Measurements from ENCODE around the gene SUCLG2. TPM values are rescaled to one million over a fixed set of nuclear protein-coding genes. Genes with fewer than 3 reads are reported as not detected.

SUCLG2 gene
- total RNA-seq, 1 donor from 2014 or later: 47.4 TPM

DNA sequence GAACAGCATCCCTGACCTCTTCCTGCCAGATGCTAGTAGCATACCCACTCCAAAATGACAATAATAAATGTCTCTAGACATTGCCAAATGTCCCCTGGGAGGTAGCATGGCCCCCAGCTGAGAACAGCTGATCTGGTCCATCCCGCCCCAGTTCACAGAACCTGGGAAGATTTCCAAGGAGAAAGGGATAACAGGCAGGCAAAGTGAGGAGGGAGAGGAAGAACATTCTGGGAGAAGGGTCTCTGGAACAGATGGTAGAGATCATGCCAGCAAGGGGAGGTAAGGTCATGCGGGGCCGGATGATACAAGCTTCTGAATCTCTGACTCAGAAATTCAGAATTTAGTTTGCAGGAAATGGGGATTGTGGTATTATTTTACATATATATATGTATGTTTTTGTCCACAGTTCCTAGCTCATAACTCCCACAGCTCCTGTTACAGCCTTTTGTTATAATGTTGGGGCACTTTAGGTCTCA is 192.7 kb downstream of the SUCLG2 start:
- peak; percentile 85 for DNase-seq (ENCODE audit: low read depth)

DNA sequence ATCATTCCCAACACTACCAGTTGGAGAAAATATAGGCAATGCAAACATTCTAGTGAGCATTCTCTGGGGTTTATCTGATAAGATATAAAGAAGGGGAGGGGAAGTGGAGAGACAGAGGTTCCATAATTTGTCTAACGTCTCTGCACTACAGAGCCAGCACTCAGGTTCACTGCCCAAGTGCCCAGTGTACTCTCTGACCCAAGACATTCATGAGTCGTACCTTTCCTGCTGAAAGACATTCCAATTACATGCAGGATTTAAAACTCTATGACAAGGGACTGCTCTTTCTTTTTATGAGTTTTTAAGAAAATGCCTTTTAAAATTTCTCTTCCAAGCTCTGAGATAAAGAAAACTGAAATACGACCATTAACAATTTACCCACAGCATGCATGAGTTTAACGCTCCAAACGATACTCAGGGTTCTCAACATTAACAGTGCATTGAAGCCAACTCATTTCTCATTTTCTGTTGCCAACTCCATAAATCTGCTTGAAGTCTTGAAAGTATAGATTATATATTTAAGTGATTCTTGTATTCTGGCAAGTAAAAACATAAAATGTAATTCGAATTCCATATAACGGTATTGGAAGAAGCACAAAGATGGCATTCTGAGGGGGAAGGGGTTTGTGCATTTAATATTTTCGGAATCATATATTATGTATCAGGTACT is 193.4 kb downstream of the SUCLG2 start:
- no peak for DNase-seq (ENCODE audit: low read depth)

DNA sequence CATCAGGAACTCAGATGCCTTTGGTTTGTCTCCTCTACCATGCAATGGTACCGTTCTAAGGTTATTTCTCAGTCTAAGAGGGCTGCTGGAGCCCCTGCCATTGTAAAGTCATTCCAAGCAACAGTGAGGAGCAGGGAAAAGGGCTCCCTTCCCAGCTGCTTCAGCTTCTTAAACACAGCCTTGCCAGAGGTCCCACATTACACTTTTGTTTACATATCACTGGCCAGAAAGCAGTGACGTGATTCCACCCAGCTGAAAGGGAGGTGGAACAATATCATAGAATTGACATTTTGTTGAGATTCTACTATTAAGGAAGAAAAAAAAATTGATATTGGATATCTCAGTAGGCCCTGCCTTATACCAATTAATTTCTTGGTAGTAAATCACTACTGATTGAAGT is 194.6 kb downstream of the SUCLG2 start:
- DNase-seq (ENCODE audit: low read depth): no peak

DNA sequence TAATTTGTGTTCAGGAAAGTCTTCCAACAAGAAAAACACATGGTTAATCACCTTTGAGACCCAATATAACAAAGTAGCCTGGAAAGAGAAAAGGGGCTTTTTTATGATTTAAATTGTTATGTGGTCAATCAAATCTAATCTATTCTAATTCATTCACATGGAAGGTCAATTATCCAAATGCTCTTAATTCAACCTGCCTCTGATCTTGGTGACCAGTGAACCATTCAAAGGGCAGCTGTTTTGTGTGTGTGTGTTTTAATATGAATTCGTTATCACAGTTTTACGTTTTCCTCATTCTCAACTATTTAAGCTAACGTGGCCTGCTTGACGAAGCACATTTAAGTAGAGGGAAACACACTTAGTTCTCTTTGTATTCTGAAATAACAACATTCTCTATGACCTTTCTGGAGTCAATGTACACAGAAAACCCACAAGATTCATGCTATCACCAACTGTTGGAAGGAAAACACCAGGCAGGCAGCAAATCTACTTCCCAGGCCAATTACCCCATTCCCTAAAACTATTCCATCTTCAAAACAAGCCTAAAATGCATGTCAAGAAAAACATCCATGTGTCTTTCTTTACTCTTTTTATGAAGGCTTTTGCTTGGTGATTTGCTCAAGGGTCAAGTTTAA is 195.4 kb downstream of the SUCLG2 start:
- DNase-seq (ENCODE audit: low read depth): no peak

DNA sequence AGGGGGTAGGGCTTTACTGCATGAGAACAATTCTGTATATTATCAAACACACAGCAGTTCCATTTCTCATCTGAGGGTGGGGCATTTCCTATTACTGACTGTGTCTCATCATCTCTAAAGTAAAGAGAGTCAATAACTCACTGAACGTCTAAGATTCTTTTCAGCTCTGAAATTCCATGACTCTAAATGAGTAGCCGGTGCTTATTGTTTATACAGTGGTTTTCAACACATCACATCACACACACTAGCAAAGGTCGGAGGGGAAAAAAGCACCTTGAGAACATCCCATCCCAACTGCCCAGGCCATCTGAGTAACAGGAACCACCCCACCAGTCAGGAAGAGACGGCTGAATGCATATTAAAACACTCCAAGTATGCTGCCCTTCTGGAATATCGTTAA is 196.0 kb downstream of the SUCLG2 start:
- DNase-seq (ENCODE audit: low read depth): no peak

DNA sequence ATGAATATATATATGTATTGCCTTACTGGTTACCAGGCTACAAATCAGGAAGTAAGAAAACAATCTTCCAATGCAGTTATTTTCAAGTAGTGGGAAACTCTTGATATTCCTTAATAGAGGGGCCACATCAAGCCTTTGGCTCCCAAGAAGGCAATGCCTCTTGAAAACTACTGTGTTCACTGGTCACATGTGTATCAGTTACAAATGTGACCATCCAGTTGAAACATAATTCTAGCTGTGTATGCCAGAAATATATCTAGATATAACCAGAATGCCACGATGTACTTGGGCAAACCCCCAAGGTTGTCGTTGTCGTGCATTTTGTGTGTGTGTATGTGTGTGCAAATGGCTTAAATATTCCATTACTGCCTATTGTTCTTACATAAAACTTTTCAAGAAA is 200.8 kb downstream of the SUCLG2 start:
- no peak for DNase-seq (ENCODE audit: low read depth)

DNA sequence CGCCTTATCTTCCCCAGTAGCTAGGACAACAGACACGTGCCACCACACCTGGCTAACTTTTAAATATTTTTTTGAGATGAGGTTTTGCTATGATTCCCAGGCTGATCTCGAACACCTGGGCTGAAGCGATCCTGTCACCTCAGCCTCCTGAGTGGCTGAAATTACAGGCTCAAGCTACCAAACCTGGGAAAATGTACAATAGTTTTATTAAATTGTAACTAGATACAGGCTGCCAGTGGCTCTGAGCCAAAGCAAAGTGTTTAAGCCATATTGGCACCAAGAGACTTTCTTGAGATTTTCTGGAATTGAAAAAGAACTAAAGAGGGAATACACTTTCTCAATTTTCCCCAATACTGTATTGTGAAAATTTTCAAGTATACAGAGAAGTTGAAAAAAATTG is 204.3 kb downstream of the SUCLG2 start:
- DNase-seq (ENCODE audit: low read depth): no peak

- DNase-seq (ENCODE audit: low read depth): no peak
Measured at GRCh38 chr3:67447393-67447792, 207.0 kb downstream of the SUCLG2 start.

DNA sequence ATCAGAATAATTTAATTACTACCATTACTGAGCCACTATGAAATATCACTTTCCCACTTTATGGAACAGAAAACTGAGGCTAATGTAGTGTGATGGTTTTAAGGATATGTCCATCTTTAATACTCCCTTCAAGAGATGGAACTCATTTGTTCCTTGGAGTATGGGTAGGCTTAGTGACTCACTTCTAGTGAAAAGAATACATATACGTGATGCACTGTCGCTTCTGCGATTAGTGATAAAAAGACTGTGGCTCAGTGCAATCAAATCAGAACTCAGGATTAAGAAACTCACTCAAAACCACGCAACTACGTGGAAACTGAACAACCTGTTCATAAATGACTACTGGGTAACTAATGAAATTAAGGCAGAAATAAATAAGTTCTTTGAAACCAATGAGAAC is 216.6 kb downstream of the SUCLG2 start:
- no peak for DNase-seq (ENCODE audit: low read depth)

DNA sequence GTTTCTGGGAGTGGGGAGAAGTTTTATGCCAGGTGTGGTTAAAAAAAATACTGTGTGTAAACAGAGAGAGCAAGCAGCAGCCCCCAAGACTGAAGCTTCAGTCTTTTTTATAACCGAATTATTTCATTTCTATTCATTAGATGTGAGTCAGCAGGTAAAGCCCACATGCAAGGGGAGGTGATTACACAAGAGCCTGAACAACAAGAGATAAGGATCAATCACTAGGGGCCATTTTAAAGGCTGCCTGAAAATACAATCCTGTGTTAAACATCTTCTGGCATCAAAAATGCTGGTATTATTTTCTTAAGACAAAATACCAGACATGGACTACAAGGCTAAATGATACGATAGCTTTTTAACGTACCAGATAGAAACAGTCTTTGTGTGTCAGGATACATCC is 217.3 kb downstream of the SUCLG2 start:
- no peak for DNase-seq (ENCODE audit: low read depth)

DNA sequence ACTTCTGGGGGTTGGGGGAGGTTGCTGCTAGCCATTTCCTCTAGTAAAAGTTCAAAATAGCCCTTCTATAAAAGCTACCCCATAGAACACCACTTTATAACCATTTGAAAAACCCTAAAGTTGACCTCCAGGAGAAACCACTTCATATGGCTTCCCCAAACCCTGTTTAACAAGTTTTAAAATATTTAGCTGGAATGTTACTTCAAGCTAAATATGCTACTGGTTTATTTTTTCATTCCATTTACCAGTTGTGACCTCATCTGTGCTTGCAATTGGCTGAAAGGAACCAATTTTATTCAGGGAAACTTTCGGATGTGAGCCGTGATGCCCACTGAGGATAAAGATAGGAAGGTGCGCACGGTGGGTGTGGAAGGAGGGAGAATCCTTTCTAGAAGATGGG is 221.3 kb downstream of the SUCLG2 start:
- no peak for DNase-seq (ENCODE audit: low read depth)

DNA sequence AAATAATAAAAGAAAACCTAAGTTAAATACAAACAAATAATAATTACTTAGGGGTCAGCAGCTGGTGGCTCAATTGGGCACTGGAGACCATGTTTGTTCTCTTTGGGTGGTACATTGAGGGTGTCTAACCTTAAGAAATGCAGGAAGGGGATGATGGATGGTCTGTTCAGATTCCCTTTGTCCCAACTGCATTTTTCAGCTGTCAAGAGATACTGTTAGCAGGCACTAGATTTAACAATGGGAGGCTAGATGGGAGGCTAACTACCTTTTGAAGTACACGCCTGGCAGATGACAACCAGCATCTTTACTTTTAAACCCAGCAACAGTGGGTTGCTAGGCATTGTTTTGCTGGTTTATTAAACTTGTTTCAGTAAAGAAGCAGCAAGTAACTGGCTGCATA is 222.5 kb downstream of the SUCLG2 start:
- no peak for DNase-seq (ENCODE audit: low read depth)

GRCh38 chr3:67423722-67424121 is 230.7 kb downstream of the SUCLG2 start:
- no peak for DNase-seq (ENCODE audit: low read depth)

GRCh38 chr3:67421912-67422311 is 232.5 kb downstream of the SUCLG2 start:
- DNase-seq (ENCODE audit: low read depth): peak; percentile 46

- DNase-seq (ENCODE audit: low read depth): no peak
Measured at GRCh38 chr3:67419779-67420178, 234.6 kb downstream of the SUCLG2 start.

DNA sequence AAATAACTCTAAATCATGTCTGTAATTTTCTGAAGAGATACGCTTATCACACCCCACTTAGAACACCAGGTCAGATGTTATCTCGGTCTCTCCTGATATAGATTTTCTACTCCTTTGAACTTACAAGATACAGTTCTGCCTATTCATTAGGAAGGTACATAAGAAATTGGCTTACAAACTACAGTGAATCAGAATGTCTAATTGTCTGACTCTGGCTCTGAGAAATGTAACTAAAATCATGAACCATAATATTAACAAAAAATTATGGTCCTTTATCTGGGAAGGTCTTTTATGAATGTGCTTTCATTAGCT is 235.2 kb downstream of the SUCLG2 start:
- no peak for DNase-seq (ENCODE audit: low read depth)

GRCh38 chr3:67418426-67419217 is 235.8 kb downstream of the SUCLG2 start:
- no peak for DNase-seq (ENCODE audit: low read depth)

- no peak for DNase-seq (ENCODE audit: low read depth)
Measured at GRCh38 chr3:67416703-67417102, 237.7 kb downstream of the SUCLG2 start.

- DNase-seq (ENCODE audit: low read depth): no peak
Measured at GRCh38 chr3:67415511-67415910, 238.9 kb downstream of the SUCLG2 start.

- no peak for DNase-seq (ENCODE audit: low read depth)
Measured at GRCh38 chr3:67414740-67415139, 239.7 kb downstream of the SUCLG2 start.

GRCh38 chr3:67405193-67405592 is 249.2 kb downstream of the SUCLG2 start:
- DNase-seq (ENCODE audit: low read depth): no peak

- DNase-seq (ENCODE audit: low read depth): no peak
Measured at GRCh38 chr3:67402873-67403272, 251.5 kb downstream of the SUCLG2 start.

DNA sequence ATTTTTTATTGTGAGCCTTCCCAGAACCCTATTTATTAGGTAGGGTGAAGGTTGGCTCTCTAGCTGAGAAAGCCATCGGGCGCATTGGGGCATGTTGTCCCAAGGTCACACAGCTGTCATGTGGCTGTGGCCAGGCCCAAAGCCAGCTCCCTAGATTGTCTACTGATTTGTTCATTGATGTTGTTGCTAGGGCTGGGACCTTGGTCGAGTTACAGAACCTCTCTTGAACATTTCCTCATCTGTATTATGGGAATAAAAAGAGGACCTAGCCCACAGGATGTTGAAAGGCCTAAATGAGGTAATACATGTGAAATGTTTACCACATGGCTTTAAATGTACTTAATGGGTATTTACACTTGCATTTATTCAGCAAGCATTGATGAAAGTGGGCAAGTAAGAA is 252.5 kb downstream of the SUCLG2 start:
- DNase-seq (ENCODE audit: low read depth): peak; percentile 52

All from myocyte (in vitro differentiated cells).